Adrenal gland (tissue), 12 donors: ENCODE measurements around the gene CCDC148. TPM values are rescaled to one million over a fixed set of nuclear protein-coding genes. Genes with fewer than 3 reads are reported as not detected.

Experiments
- DNase-seq, 7 donors: peaks; one replicate each; pipeline ENCODE4 v3.0.0-alpha.2; 2019 to 2020
- H3K27ac ChIP-seq, 5 donors: fragments of 200-600 bp; sonication (generic) in 4 of 5; 1 replicate in 3 of 5; 2 replicates in 2 of 5; pipeline versions ENCODE4 v1.5.1 to v1.8.0; 2016 to 2020; ENCODE audit warnings: mild to moderate bottlenecking in 1 of 5
- H3K27me3 ChIP-seq: fragments of 200-600 bp; 2 replicates; pipeline ENCODE4 v1.8.0; 2021
- H3K36me3 ChIP-seq, 2 donors: fragments of 200-600 bp; replicated peaks in 1 of 2; 1 replicate in 1 of 2; 2 replicates in 1 of 2; pipeline versions ENCODE4 v1.5.1 to v1.8.0; 2018 to 2022
- H3K4me1 ChIP-seq, 2 donors: fragments of 200-600 bp; replicated peaks in 1 of 2; 1 replicate in 1 of 2; 2 replicates in 1 of 2; pipeline versions ENCODE4 v1.5.1 to v1.8.0; 2018 to 2021
- H3K4me3 ChIP-seq, 4 donors: fragments of 200-600 bp; sonication (generic) in 3 of 4; one replicate each; pipeline ENCODE4 v1.5.1; 2016 to 2018
- H3K9me3 ChIP-seq, 3 donors: fragments of 200-600 bp; sonication (generic) in 1 of 3; replicated peaks in 1 of 3; 1 replicate in 2 of 3; 2 replicates in 1 of 3; pipeline versions ENCODE4 v1.5.1 to v1.8.0; 2016 to 2021
- POLR2A ChIP-seq, 2 donors: fragments of 450-650 bp; IDR thresholded peaks; one replicate each; pipeline ENCODE4 v1.6.1; 2017; ENCODE audit warnings: antibody characterized with exemption in 2 of 2, mild to moderate bottlenecking in 2 of 2, moderate library complexity in 1 of 2
- WGBS, 4 donors: extraction: QIAGEN DNeasy Blood & Tissue Kit in 2 of 4; methylation state at CpG; one replicate each; pipeline versions ENCODE4 v1.1.5 to v1.1.7; 2013 to 2017; 5-methylcytosine and 5-hydroxymethylcytosine counted together
- intact Hi-C, 2 donors: fragments of 100-400 bp; cut with DNase I; formaldehyde crosslinking; loops; one replicate each; pipeline versions ENCODE4 v1.14.1 to v1.15.0; 2022 to 2023
- polyA plus RNA-seq, 3 donors: library from polyadenylated mRNA; stranded (reverse); fragments of 200-250 nt in 2 of 3; fragments of 350-450 nt in 1 of 3; fragmentation: Illumina TruSeq in 1 of 3; extraction: RNeasy Lipid Tissue Mini Kit (QIAGEN cat#74804) in 1 of 3; gene quantifications; one replicate each; pipeline ENCODE4 v1.2.3, GENCODE V29; 2013 to 2014
- total RNA-seq, 9 donors: library from RNA; depleted of rRNA in 4 of 9; stranded (reverse); fragments of >200 nt in 4 of 9; fragments of 120-200 nt in 1 of 9; fragmentation: NEBNext Ultra II Directional in 1 of 9; extraction: Animal tissue kit (Norgen Biotek cat#: 25700) in 1 of 9; gene quantifications; one replicate each; pipeline versions ENCODE4 v1.1.0 to v1.2.4, GENCODE V29; 2013 to 2023
- TF ChIP-seq, protein P1 (sequence below), 6 experiments: fragments of 450-650 bp in 4 of 6; fragments of 200-600 bp in 2 of 6; sonication (generic) in 1 of 6; IDR thresholded peaks; 1 replicate in 5 of 6; 2 replicates in 1 of 6; pipeline versions ENCODE4 v1.5.1 to v1.8.0; 2016 to 2021; ENCODE audit warnings: antibody characterized with exemption in 6 of 6, mild to moderate bottlenecking in 2 of 6, moderate library complexity in 1 of 6
- donor health status: healthy with polysubstance abuse.
- donor health status: Bipolar disorder and iron deficiency.
- donor health status: DM: yes; HTN: yes; CAD: no.
- donor health status: DM: no; HTN: no; CAD: no.
- donor health status: DM: no; HTN: no; CAD: no.
- donor health status: DM: yes; HTN: yes; CAD: no.

The CCDC148 gene
- total and polyA plus RNA-seq, 12 donors, result 0.24 to 1.6 (median 0.56) TPM; not detected in 2

DNA sequence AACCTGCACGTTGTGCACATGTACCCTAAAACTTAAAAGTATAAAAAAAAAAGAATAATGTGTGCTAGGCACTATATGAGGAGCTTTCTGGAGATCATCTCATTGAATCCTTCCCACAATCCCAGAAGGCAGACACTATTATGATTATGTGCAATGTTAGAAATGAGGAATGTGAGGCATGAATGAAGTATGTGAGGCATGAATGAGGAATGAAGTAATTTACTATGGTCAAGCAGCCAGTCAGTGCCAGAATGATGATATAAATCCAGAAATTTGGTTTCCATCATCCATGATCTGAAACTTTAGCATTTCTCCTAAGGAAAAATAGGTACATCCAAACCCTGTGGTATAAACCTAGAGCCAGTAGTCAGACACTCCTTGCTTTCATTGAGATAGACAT lies 42.0 kb downstream of the CCDC148 start:
- Histone ChIP-seq H3K4me3 (no peak overlapping the region), H3K27me3 (no peaks in the 10 kb centered on the region), H3K27ac (no peak overlapping the region), H3K36me3 (no peaks in the 10 kb centered on the region), H3K4me1 (no peaks in the 10 kb centered on the region), H3K9me3 (no peaks in the 10 kb centered on the region)
- TF ChIP-seq POLR2A (IDR thresholded peaks at IDR 0.05), result no peak
- TF ChIP-seq, protein P1, sequence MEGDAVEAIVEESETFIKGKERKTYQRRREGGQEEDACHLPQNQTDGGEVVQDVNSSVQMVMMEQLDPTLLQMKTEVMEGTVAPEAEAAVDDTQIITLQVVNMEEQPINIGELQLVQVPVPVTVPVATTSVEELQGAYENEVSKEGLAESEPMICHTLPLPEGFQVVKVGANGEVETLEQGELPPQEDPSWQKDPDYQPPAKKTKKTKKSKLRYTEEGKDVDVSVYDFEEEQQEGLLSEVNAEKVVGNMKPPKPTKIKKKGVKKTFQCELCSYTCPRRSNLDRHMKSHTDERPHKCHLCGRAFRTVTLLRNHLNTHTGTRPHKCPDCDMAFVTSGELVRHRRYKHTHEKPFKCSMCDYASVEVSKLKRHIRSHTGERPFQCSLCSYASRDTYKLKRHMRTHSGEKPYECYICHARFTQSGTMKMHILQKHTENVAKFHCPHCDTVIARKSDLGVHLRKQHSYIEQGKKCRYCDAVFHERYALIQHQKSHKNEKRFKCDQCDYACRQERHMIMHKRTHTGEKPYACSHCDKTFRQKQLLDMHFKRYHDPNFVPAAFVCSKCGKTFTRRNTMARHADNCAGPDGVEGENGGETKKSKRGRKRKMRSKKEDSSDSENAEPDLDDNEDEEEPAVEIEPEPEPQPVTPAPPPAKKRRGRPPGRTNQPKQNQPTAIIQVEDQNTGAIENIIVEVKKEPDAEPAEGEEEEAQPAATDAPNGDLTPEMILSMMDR (IDR thresholded peaks at IDR 0.05), result no peak
- 81 to 91% (median 86%) methylated on average over 1 of the region's 1 CpG for WGBS, 4 donors
- DNase-seq, result no peak
- intact Hi-C loops, result loop anchor here in 1 of 2 donors (2.0 kb wide), 1 partner anchor 14 kb away; no protein-coding TSS in a partner anchor

DNA sequence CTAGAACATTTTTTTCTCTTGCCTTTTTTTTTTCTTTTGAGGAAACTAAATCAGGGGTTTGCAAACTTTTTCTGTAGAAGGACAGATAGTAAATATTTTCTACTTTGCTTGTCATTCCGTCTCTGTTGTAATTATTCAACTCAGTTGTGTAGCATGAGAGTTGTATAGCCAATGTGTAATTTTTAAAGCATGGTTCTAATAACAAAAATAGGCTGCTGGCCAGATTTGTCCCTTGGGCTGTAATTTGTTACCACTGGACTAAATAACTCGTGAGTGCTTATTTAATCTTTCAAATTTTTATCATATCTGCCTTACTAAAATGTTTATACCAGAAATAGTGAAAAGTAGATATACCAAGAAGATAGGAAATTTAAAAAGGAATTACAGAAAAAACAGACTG lies 43.0 kb downstream of the CCDC148 start:
- TF ChIP-seq, protein P1 (IDR thresholded peaks at IDR 0.05), result no peak
- TF ChIP-seq POLR2A (IDR thresholded peaks at IDR 0.05), result no peak
- H3K4me1 ChIP-seq, result no peaks in the 10 kb centered on the region
- H3K27me3 ChIP-seq, result no peaks in the 10 kb centered on the region
- no peaks in the 10 kb centered on the region for H3K36me3 ChIP-seq
- DNase-seq, result no peak
- no peak overlapping the region for H3K4me3 ChIP-seq
- intact Hi-C loops, result no loop called here
- H3K9me3 ChIP-seq, result no peaks in the 10 kb centered on the region
- WGBS, 4 donors, result 46 to 53% (median 47%) methylated on average over 2 of the region's 2 CpGs
- H3K27ac ChIP-seq, result no peak overlapping the region

DNA sequence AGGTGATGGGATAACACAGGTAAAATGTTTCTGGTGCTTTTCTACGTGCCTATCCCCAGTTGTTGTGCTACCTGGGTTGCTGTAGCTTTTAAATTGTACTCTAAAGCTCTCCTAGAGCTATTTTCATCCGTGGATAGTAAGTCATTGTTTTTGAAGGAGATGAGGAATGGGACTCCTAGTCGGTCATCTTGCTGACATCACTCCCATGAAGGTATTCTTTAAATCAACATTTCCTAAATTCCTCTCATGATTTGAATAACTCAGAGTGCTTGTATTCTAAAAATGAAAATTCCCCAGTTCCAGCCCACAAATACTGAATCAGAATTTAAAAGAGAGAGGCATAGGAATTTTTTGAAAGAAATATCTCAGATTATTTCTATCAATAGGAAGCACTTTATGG lies 44.3 kb downstream of the CCDC148 start:
- H3K27me3 ChIP-seq, result no peaks in the 10 kb centered on the region
- H3K9me3 ChIP-seq, result no peaks in the 10 kb centered on the region
- no peak overlapping the region for H3K27ac ChIP-seq
- DNase-seq, result no peak
- H3K4me3 ChIP-seq, result no peak overlapping the region
- WGBS, 4 donors, result 39 to 54% (median 50%) methylated on average over 3 of the region's 3 CpGs
- no peak for TF ChIP-seq POLR2A (IDR thresholded peaks at IDR 0.05)
- TF ChIP-seq, protein P1 (IDR thresholded peaks at IDR 0.05), result no peak
- no peaks in the 10 kb centered on the region for H3K36me3 ChIP-seq
- intact Hi-C loops, result no loop called here
- H3K4me1 ChIP-seq, result no peaks in the 10 kb centered on the region

DNA sequence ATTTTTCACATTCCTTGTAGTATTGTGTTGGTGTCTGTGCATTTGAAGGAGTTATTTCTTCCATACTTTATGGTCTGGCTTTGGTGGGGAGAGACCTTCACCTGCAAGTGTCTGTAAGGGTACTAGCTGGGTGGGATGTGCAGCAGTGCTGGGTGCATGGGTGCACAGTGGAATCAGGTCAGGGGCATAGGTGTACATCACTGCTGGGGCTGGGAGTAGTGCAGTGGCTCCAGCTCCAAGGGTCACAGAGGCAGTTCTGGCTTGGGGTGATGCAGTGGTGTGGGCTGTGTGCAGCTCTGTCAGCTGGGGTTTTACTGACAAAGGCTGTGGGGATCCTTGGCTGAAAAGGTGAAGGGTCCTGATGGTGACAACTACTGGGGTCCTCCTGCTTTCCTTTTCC lies 44.8 kb downstream of the CCDC148 start:
- Histone ChIP-seq H3K27me3 (no peaks in the 10 kb centered on the region), H3K4me3 (no peak overlapping the region), H3K9me3 (no peaks in the 10 kb centered on the region), H3K27ac (no peak overlapping the region), H3K4me1 (no peaks in the 10 kb centered on the region), H3K36me3 (no peaks in the 10 kb centered on the region)
- intact Hi-C loops, result no loop called here
- no peak for DNase-seq
- TF ChIP-seq, protein P1 (IDR thresholded peaks at IDR 0.05), result no peak
- TF ChIP-seq POLR2A (IDR thresholded peaks at IDR 0.05), result no peak
